GM19455 (cell line): ENCODE data around the gene KBTBD2.
"Not testable (repeated sequence)": the region's sequence is repeated elsewhere in the genome, so short reads cannot be mapped to it uniquely, and the experiment has no call there.

Experiments
- ATAC-seq: cut with Tn5 transposase; IDR thresholded peaks from one replicate; pipeline ENCODE4 v1.9.1; 2021; ENCODE audit not compliant: unreplicated experiment

KBTBD2 gene

DNA sequence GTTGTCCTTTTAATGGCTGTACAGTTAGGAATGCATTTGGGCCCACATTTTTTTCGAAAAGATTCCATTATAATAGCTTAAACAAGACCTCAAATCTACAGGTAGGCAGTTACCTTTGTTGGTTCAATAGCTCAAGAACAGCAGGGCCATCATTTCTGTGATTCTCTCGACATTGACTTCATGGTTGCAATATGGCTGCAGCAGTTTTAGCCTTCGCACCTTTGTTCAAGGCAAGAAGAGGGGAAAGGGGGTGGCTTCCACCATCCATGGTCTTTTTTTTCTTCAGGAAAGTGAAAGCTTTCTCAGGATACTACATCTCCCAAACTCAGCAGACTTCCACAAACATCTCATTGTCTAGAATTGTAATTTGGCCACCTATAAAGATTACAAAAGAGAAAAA, 2.2 kb upstream of the KBTBD2 start:
- ATAC-seq: no peak

DNA sequence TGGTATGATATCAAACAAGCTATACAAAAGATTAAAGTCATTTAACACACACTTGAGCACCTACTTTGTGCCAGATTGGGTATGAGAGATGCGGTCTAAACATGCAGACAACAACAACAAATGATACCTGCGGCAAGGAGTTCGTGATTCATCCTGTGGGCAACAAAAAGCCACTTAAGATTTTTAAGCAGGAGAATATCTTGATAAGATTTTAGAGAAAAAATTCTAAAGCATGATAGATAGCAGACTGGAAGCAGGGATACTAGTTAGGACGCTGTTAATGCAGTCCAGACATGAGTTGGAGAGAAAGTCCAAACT, 1.6 kb upstream of the KBTBD2 start:
- ATAC-seq: no peak

DNA sequence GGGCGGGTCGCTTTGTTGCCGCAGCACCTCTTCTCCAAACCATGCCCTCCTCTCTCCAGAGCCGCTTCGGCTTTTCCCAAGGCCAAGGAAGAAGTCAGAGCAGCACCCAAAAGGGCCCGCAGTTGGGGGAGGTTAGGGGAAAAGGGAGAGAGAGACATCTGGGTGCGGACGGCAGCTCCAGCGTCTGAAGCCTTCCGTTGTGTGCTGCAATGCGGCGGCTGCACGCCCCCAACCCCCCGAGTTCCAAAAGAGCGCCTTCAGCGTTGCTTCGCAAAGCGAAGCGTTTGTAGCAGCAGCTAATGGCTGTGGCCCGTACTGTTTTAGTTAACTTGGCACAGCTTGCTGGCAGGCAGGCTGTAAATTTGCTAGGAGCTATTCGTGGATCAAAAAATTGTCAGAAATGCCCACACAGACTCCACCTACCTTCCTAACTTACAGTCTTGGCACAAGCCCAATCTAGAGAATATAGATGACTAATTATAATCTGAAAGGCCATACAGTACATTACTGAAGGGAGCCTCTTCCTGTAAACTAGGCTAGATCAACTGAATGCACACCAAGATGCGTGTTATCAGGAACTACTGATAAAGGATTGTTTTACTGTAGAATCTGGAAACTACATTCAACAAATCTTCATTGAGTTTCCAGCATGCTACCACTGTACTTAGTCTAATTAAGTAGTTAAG, 1.1 kb upstream of the KBTBD2 start:
- ATAC-seq: peak; percentile 4

DNA sequence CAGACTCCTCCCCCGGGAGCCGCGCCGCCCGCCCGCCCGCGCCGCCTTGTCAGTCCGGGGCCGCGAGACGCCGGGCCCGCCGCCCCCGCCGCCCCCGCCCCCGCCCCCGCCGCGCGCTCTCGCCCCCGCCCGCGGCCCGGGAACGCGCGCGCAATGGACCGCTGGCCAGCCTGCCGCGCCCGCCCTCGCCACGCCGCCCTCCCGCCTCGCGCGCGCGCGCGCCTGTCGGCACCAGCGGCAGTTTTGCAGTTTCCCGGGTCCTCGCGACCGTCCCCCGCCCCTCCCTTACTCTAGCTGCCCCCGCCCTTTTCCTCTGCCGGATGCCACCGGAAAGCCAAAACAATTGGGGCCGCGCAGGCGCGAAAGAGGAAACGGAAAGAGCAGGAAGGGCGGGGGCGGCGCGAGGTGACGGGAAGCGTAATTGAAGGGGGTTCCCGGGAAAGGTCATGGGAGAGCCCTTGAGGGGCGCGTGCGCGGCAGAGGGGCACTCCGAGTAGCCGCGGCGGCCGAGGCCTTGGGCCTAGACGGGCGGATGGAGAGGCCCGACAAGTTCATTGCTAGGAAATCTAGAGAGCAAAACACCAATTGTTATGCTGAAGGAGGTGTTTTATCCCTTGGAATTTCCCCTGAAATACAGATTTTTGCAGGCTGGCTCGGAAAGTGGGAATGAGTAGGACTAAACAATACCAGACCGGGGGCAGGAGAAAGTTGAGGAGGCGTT, 400 bp upstream of the KBTBD2 start:
- ATAC-seq: peak; percentile 50

DNA sequence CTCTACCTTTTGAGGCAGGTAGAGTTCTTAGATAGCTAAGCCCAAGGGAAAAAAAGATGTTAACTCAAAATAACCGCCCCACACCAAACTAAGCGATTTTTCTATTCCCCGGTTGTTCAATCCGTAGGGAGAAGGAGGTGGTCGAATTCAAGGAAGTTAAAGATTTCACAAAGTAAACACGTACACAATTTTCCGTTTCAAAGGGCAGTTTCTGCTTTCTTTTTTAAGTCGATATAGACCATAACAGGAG, 842 bp downstream of the KBTBD2 start:
- no peak for ATAC-seq

DNA sequence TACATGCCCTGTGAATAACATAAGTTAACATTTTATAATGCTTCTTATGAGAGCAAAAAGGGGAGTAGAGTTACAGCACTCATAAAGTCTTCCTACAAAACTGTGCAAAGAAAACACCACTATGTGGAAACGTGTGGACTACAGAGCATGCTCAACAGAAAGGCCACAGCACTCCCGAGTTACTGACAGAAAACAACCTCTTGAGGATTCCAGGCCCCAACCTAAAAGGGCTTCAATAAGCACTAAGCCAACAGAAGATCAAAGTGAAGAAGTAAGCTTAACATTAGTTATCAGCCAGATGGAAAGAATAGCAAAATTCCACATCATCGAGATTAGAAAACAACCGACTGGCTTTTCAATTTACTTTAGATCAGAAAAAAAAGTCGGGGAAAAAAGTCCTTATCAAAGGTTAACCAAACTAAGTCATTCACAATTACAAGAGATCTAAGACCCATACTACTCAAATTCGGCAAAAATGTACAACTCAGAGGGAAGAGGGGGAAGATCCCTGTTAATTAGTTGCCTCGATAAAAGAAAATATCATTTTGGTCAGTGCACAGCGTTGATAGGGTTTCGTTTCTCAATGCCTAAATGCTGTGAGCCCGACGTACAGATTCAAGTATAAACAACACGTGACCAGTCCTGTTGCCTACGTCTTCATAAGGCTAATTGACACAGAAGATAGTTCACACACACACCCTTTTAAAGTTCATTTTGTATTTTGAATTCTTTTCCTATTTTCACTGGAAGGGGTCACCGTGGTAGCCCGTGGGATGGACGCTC, 1.4 kb downstream of the KBTBD2 start:
- ATAC-seq: peak; percentile 36

DNA sequence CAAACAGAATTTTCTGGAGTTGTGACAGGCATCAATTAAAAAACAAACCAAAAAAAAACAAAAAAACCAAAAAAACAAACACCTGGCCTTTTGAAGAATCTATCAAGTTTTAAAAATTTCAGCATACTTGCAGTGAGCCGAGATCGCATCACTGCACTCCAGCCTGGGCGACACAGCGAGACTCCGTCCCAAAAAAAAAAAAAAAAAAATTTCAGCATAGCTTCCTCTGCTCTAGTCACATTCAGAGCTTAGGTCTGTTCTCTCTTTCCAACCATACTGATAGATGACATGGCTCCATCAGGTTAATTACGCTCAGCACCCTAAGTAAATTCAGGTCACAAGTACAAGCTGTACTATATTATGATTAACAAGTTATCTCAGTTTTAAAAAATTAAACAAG, 3.1 kb downstream of the KBTBD2 start:
- no peak for ATAC-seq

DNA sequence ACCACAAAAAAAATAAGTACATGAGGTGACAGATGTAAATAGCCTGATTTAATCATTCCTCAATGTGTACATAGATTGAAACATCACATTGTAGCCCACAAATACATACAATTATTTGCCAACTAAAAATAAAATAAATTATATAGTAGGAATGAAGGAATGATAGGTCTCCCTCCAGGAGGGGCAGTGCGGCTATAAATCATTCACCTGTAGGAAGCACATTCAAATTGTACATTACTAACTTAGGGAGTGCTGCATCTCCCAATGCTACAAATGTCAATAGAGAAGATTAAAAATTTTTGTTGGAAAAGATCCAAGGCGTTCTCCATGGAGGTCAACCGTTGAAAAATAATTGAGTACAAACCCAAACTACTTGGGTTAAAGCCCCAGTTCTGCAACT, 4.2 kb downstream of the KBTBD2 start:
- no peak for ATAC-seq

DNA sequence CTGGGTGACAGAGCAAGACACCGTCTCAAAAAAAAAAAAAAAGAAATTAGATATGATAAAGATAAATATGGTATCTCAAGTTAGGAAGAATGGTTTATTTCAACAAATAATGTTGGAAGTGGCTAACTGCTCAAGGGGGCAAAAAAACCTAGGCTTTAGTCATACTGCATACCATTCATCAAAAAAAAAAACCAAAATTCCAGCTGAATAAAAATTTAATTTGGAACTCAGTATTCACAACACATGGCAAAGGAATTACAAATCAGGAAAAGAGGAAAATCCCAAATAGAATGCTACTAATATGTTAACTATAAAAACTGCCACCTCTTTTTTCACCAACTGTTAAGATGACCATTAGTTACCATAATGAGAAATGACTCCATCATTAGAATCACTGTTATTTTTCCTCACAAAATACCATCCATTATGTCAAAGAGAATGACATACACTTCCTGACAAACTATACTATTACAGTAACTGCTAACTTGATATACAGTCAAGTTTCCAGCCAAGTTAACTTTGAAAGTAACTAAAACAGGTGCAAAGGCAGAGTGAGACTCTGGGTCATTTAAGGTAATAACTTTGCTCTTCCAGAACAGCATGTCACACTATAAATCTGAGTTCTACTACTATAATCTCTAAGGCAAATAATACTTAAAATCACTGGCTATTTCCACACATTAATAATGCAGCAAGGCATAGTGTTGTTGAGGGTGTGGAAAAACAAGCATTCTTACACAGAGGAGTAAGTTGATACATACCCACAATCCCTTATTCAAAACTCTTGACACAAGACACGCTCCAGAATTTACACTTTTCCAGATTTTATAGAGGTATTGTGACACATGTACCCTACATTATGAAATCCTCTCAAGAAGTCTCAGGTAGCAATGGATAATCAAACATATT, 10.2 kb downstream of the KBTBD2 start:
- no peak for ATAC-seq

DNA sequence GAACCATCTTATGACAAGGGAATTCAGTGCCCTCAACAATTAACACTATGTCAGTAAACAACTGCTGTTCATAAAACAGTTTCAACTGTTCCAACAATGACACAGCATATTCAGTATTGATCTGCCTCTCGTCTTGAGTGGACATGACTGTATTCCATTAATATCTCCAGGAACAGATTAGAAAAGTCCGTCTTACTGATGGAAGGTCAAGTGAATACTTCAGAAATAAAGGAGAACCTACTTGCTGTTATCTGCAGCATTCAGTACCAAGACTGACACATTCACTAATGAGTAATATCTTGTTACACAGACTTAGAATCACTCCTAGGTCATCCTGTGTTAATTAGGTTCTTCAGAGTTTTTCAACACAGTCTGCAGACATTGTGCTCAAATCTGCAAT, 12.1 kb downstream of the KBTBD2 start:
- ATAC-seq: no peak

DNA sequence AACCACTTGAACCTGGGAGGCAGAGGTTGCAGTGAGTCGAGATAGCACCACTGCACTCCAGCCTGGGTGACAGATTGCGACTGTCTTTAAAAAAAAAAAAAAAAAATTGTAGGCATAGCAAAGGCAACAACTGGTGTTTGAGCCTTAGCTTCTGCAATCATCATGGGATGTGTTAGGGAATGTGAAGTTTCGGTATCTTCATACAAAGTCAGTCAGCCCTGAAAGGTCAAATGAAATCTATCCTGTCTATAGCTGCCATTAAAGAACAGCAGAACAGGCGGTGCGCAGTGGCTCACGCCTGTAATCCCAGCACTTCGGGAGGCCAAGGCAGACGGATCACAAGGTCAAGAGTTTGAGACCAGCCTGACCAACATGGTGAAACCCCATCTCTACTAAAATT, 13.5 kb downstream of the KBTBD2 start:
- ATAC-seq: not testable (repeated sequence)

DNA sequence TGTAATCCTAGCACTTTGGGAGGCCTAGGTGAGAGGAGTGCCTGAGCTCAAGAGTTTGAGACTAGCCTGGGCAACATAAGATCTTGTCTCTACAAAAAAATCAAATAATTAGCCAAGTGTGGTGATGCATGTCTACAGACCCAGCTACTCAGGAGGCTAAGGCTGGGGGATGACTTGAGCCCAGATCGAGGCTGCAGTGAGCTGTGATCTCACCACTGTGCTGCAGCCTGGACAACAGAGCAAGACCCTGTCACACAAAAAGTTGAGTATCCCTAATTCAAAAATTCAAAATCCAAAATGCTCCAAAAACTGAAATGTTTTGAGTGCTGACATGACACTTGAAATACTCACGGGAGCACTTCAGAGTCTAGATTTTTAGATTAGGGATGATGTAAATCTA, 19.1 kb downstream of the KBTBD2 start:
- no peak for ATAC-seq

DNA sequence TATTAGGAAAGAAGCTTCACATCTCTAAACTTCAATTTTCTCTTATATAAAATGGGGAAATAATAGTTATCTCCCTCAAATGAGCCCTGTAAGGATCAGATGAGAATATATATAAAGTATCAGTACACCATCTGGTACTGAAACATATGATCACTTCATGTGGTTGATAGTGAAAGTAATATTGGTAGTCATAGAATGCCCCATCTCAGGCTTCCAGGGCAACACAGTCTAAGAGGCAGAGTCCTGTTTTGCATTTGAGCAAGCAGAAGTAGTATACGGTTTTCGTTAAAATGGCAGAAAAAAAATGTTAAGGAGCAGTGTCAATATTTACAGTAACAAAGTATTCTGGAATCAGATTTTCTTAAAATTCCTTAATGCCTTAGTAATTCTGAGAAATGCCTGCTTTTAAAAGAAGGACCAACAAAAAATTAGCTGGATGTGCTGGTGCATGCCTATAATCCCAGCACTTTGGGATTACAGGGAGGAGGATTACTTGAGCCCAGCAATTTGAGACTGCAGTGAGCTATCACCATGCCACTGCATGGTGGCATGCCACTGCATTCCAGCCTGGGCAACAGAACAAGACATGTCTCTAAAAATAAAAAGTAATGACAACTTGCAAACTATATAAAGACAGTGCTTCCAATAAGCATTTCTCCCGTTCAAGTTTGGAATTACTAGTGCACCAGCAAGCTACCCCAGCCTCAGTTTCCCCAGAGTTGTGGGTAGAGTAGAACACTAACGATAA, 19.8 kb downstream of the KBTBD2 start:
- ATAC-seq: peak; percentile 83

DNA sequence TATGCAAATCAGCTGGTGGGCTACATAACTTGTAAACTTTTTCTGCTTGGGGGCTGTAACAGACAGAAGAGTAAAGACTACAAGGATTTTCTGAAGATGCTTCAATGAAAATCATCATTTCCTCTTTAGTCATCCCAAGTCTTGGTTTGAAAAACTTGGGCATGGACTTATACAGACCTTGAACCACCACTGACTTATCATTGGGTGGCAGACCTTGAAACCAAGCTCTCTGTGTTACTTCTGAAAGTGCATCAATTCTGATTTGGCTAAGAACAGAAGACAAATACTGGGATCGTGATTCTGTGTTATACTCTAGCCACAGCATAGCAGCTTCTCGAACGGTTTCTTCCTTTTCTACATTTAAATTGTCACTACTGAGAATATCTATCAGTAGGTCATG, 21.3 kb downstream of the KBTBD2 start:
- ATAC-seq: no peak

DNA sequence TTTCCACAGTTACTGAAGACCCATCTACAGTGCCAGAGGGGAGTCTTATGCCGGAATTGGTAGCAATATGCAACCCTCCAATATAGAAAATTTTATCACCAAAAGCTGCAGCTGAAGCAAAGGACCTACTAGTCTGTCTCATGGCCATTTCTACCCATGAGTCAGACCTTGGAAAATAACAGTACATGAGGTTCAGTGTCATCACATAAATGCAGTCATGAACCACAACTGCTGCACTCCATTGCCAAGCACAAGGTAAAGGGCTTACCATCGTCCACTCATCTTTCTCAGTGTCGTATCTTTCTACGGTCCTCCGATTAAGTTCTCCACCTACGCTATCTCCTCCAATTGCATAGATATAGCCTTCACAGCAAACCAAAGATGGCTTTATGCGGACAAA, 21.8 kb downstream of the KBTBD2 start:
- ATAC-seq: no peak

DNA sequence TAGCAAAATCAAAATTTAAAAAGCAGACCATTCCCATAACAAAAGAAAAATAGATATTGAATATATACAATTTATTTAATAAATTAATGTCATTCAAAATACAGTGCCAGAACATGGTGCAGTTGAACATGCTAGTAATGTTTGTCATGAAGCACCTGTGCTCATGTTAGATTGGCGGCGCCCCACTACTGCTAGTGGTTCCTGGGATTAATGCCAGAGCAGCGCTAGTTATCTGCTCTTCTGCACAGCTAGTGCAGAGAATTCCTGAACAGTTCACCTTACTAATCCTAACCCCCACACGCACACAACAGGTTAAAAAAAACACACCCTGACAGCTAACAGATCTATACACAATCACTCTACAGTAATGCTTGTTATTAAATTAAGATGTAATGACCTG, 23.4 kb downstream of the KBTBD2 start:
- ATAC-seq: no peak

DNA sequence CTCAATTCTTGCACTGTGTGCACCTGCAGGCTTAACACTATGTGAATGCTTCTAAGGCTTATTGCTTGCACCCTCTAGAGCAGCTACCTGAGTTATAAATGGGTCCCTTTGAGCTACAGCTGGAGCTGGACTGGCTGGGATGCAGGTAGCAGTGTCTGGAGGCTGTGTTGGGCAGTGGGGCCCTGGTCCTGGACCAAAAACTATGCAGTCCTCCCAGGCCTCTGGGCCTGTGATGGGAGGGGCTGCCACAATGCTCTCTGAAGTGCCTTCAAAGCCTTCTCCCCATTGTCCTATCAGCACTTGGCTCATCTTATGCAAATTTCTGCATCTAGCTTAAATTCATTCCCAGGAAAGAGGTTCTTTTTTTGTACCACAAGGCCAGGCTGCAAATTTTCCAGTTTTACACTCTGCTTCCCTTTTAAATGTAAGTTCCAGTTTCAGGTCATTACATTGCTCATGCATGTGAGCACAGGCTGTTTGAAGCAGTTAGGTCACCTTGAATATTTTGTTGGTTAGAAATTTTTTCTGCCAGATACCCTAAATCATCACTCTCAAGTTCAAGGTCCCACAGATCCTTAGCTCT, 26.0 kb downstream of the KBTBD2 start:
- ATAC-seq: no peak

DNA sequence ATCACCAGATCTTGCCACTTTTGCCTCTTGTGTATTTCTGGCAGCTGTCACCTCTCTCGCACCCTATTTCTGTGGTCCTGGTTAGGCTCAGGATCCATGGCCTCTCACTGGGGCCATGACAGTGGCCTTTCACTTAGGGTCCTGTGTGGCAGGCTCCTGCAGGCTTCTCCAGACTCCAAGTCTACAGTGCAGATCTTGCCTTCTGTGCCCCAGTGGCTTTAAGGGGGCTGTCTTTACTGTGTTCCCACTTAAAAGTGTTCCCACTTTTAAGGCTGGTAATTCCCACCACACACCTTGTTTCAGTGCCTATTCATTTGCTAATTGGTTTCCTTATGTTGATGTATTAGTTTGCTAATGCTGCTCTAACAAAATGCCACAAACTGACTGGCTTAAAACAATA, 27.7 kb downstream of the KBTBD2 start:
- ATAC-seq: not testable (repeated sequence)

DNA sequence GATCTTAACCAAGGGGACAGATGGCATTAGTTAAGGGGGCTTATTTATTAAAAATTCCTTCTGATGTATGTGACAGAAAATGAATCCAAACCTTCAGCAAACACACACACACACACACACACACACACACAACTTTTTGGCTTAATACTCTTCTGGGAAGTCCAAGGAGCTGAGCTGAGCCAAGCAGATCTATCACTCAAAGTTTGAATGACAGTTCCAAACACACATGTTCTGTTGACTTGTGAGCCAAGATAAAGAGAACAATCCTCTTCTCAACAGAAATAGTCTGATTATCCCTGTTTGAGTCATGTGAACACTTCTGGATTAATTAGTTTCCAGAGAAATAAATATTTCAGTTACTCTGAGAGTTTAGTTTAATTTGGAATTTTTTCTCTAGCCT, 31.5 kb downstream of the KBTBD2 start:
- no peak for ATAC-seq

DNA sequence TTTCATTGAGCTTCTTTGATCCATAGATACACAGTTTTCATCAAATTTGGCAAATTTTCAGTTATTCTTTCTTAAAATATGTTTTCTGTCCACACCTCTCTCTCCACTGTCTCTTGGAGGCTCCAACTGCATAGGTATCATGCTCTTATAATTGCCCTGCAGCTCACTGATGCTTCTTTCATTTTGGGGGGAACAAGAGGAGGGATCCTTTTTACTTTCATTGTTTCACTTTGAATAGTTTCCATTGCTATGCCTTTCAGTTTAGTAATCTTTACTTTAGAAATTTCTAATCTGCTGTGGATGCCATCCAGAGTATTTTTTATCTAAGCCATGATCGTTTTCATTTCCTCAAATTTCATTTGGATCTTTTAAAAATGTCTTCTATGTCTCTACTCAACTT, 32.9 kb downstream of the KBTBD2 start:
- ATAC-seq: no peak
